ENCODE data around the gene ADCY2.

Gene ADCY2

DNA sequence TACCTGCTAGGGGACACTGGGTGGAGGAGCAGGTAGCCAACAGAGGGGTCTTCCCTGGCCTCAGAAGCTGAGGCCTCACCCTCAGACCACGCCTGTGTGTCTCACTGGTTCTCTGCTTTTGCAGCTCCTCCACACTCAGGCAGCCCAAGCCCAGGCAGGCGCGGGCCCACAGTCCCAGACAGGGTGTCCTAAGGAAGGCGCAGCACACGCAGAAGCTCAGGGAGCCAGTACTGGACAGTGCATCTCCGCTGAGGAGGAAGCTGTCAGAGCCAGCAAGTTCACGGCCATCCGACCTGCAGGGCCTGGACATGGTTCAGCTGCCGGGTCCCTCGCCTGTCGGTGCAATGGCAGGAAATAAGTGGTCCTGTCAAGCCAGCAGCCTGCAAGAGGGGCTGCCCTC, 429.7 kb downstream of the ADCY2 start:
- H3K4ac ChIP-seq (ENCODE audit: low read depth, low read length), result no peak overlapping the region
- H3K27ac ChIP-seq (ENCODE audit: low read depth, low read length), result no peak overlapping the region
- no peak overlapping the region for H3K4me2 ChIP-seq (ENCODE audit: low read length)
- no peaks in the 10 kb centered on the region for H3K4me1 ChIP-seq (ENCODE audit: control insufficient read depth, low read depth, low read length)
- DNase-seq, result no peak
- H3K79me2 ChIP-seq (ENCODE audit: control insufficient read depth, insufficient read depth, low read length), result no peaks in the 10 kb centered on the region
- H3K36me3 ChIP-seq (ENCODE audit: control insufficient read depth, insufficient read depth, low read length), result peaks cover 7% of the 10 kb centered on the region
- H2BK15ac ChIP-seq (replicated peaks; ENCODE audit: low read depth), result no peak overlapping the region
- H3K18ac ChIP-seq (ENCODE audit: low read length), result no peak overlapping the region
- H2AK5ac ChIP-seq (ENCODE audit: low read length), result no peak overlapping the region
- H4K8ac ChIP-seq (ENCODE audit: low read depth, low read length), result no peak overlapping the region
- H3K9ac ChIP-seq (ENCODE audit: low read length), result no peak overlapping the region
- no peak overlapping the region for H4K5ac ChIP-seq (ENCODE audit: low read length)
- no peaks in the 10 kb centered on the region for H3K27me3 ChIP-seq (ENCODE audit: insufficient read depth, low read length, poor library complexity)
- no CpG with 5 or more reads among the region's 11 CpGs for WGBS (ENCODE audit: extremely low coverage, insufficient coverage, low lambda C conversion rate)
- no peaks in the 10 kb centered on the region for H3K79me1 ChIP-seq (ENCODE audit: low read length)
- H2BK5ac ChIP-seq (ENCODE audit: low read length), result no peak overlapping the region
- H3K23ac ChIP-seq (ENCODE audit: low read length), result no peak overlapping the region
- no peak overlapping the region for H2BK120ac ChIP-seq (ENCODE audit: low read depth, low read length)
- H3K4me3 ChIP-seq (ENCODE audit: low read length), result no peak overlapping the region
- no peak overlapping the region for H3K56ac ChIP-seq (ENCODE audit: low read length)

DNA sequence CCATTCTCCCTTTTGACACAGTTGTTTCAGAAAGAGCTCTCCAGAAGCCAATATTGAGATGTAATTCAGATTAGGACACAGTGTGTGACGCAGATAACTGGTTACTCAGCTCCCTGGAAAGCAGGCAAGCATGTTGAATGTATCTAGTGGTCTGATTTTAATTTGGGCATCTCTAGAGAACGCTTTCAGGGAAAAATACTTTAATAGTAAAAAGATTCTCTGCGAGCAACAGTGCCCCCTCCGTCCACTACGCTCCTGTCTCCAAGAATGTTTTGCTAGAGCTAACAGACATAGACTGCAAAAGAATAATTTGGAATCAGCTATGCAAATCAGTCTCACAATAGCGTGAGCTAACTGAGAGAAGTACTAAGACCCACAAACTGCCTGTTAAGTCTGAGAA, 431.7 kb downstream of the ADCY2 start:
- H3K79me1 ChIP-seq (ENCODE audit: low read length), result no peaks in the 10 kb centered on the region
- no peak overlapping the region for H2BK5ac ChIP-seq (ENCODE audit: low read length)
- H2BK120ac ChIP-seq (ENCODE audit: low read depth, low read length), result no peak overlapping the region
- H3K23ac ChIP-seq (ENCODE audit: low read length), result no peak overlapping the region
- no peak overlapping the region for H4K5ac ChIP-seq (ENCODE audit: low read length)
- H3K18ac ChIP-seq (ENCODE audit: low read length), result no peak overlapping the region
- WGBS (ENCODE audit: extremely low coverage, insufficient coverage, low lambda C conversion rate), result no CpG with 5 or more reads among the region's 6 CpGs
- H3K4me3 ChIP-seq (ENCODE audit: low read length), result no peak overlapping the region
- no peaks in the 10 kb centered on the region for H3K27me3 ChIP-seq (ENCODE audit: insufficient read depth, low read length, poor library complexity)
- H3K4me2 ChIP-seq (ENCODE audit: low read length), result no peak overlapping the region
- no peak overlapping the region for H4K8ac ChIP-seq (ENCODE audit: low read depth, low read length)
- no peak overlapping the region for H2AK5ac ChIP-seq (ENCODE audit: low read length)
- no peak overlapping the region for H3K56ac ChIP-seq (ENCODE audit: low read length)
- no peaks in the 10 kb centered on the region for H3K79me2 ChIP-seq (ENCODE audit: control insufficient read depth, insufficient read depth, low read length)
- DNase-seq, result no peak
- H2BK15ac ChIP-seq (replicated peaks; ENCODE audit: low read depth), result no peak overlapping the region
- H3K27ac ChIP-seq (ENCODE audit: low read depth, low read length), result no peak overlapping the region
- no peak overlapping the region for H3K9ac ChIP-seq (ENCODE audit: low read length)
- H3K36me3 ChIP-seq (ENCODE audit: control insufficient read depth, insufficient read depth, low read length), result peaks cover 4% of the 10 kb centered on the region
- no peaks in the 10 kb centered on the region for H3K4me1 ChIP-seq (ENCODE audit: control insufficient read depth, low read depth, low read length)
- no peak overlapping the region for H3K4ac ChIP-seq (ENCODE audit: low read depth, low read length)

DNA sequence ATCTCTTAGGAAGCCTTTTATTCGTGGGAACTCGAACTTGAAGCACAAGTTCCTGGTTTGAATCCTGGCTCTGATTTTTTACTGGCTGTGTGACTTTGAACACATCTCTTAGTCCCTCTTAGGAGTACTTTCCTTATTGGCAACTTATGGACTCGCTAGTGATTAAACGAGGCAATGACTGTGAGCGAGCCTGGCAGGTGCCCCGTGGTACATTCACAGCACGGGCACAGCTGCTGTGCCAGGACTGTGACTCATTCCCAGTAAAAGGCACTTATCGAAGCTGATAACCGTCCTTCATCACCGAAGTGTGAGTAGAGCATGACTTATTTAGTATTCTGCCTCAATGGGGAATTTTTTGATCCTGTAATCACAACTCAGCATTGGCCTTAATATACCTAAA, 432.3 kb downstream of the ADCY2 start:
- H3K23ac ChIP-seq (ENCODE audit: low read length), result no peak overlapping the region
- H3K27ac ChIP-seq (ENCODE audit: low read depth, low read length), result no peak overlapping the region
- H3K36me3 ChIP-seq (ENCODE audit: control insufficient read depth, insufficient read depth, low read length), result peaks cover 4% of the 10 kb centered on the region
- H2BK120ac ChIP-seq (ENCODE audit: low read depth, low read length), result no peak overlapping the region
- H2BK5ac ChIP-seq (ENCODE audit: low read length), result no peak overlapping the region
- H2AK5ac ChIP-seq (ENCODE audit: low read length), result no peak overlapping the region
- no peak overlapping the region for H3K4me3 ChIP-seq (ENCODE audit: low read length)
- no peak for DNase-seq
- no peak overlapping the region for H2BK15ac ChIP-seq (replicated peaks; ENCODE audit: low read depth)
- H3K56ac ChIP-seq (ENCODE audit: low read length), result no peak overlapping the region
- no peak overlapping the region for H3K9ac ChIP-seq (ENCODE audit: low read length)
- H3K4me1 ChIP-seq (ENCODE audit: control insufficient read depth, low read depth, low read length), result no peaks in the 10 kb centered on the region
- H4K8ac ChIP-seq (ENCODE audit: low read depth, low read length), result no peak overlapping the region
- H3K18ac ChIP-seq (ENCODE audit: low read length), result no peak overlapping the region
- no peaks in the 10 kb centered on the region for H3K27me3 ChIP-seq (ENCODE audit: insufficient read depth, low read length, poor library complexity)
- H3K79me2 ChIP-seq (ENCODE audit: control insufficient read depth, insufficient read depth, low read length), result no peaks in the 10 kb centered on the region
- no peak overlapping the region for H4K5ac ChIP-seq (ENCODE audit: low read length)
- H3K4ac ChIP-seq (ENCODE audit: low read depth, low read length), result no peak overlapping the region
- no CpG with 5 or more reads among the region's 10 CpGs for WGBS (ENCODE audit: extremely low coverage, insufficient coverage, low lambda C conversion rate)
- no peaks in the 10 kb centered on the region for H3K79me1 ChIP-seq (ENCODE audit: low read length)
- H3K4me2 ChIP-seq (ENCODE audit: low read length), result no peak overlapping the region

DNA sequence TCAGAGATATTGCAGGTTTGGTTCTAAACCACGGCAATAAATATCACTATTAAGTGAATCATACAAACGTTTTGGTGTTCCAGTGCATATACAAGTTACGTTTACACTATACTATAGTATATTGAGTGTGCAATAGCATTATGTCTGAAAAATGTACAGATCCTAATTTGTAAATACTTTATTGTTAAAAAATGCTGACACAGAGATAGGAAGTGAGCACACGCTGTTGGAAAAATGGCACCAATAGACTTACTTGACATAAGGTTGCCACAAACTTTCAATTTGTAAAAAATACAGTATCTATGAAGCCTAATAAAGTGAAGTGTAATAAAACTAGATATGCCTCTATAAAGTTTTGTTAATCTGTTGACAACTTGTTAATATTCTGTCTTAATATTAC, 439.0 kb downstream of the ADCY2 start:
- H3K23ac ChIP-seq (ENCODE audit: low read length), result no peak overlapping the region
- no peak overlapping the region for H2BK120ac ChIP-seq (ENCODE audit: low read depth, low read length)
- H3K79me2 ChIP-seq (ENCODE audit: control insufficient read depth, insufficient read depth, low read length), result no peaks in the 10 kb centered on the region
- no peak overlapping the region for H3K4me2 ChIP-seq (ENCODE audit: low read length)
- no peaks in the 10 kb centered on the region for H3K79me1 ChIP-seq (ENCODE audit: low read length)
- WGBS (ENCODE audit: extremely low coverage, insufficient coverage, low lambda C conversion rate), result no CpG with 5 or more reads among the region's 4 CpGs
- no peak overlapping the region for H2BK15ac ChIP-seq (replicated peaks; ENCODE audit: low read depth)
- H3K9ac ChIP-seq (ENCODE audit: low read length), result no peak overlapping the region
- no peak overlapping the region for H3K18ac ChIP-seq (ENCODE audit: low read length)
- no peaks in the 10 kb centered on the region for H3K27me3 ChIP-seq (ENCODE audit: insufficient read depth, low read length, poor library complexity)
- H3K4me3 ChIP-seq (ENCODE audit: low read length), result no peak overlapping the region
- no peak overlapping the region for H3K27ac ChIP-seq (ENCODE audit: low read depth, low read length)
- DNase-seq, result no peak
- H3K56ac ChIP-seq (ENCODE audit: low read length), result no peak overlapping the region
- H2BK5ac ChIP-seq (ENCODE audit: low read length), result no peak overlapping the region
- H3K4me1 ChIP-seq (ENCODE audit: control insufficient read depth, low read depth, low read length), result no peaks in the 10 kb centered on the region
- no peak overlapping the region for H4K8ac ChIP-seq (ENCODE audit: low read depth, low read length)
- H4K5ac ChIP-seq (ENCODE audit: low read length), result no peak overlapping the region
- no peak overlapping the region for H2AK5ac ChIP-seq (ENCODE audit: low read length)
- no peaks in the 10 kb centered on the region for H3K36me3 ChIP-seq (ENCODE audit: control insufficient read depth, insufficient read depth, low read length)
- no peak overlapping the region for H3K4ac ChIP-seq (ENCODE audit: low read depth, low read length)

DNA sequence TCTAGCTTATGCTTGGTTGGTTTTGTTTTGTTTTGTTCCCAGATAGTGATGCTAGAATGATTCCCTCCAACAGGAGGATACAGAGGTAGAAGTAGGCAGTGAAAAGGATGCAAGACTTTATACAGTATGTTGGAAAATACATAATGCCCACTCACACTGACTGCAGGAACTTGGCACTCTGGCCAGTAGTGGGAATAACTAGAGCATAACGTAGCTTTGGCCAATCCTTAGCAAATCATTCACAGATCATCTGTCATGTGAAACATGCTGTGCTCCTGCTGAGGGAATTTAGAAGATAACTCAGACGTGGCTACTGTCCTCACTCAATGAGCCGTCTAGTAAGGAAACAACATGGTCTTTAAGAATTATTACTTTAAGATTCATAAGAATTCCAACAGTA, 441.5 kb downstream of the ADCY2 start:
- H3K23ac ChIP-seq (ENCODE audit: low read length), result no peak overlapping the region
- H3K79me2 ChIP-seq (ENCODE audit: control insufficient read depth, insufficient read depth, low read length), result no peaks in the 10 kb centered on the region
- H3K4me2 ChIP-seq (ENCODE audit: low read length), result no peak overlapping the region
- WGBS (ENCODE audit: extremely low coverage, insufficient coverage, low lambda C conversion rate), result no CpG with 5 or more reads among the region's 3 CpGs
- no peak overlapping the region for H3K4ac ChIP-seq (ENCODE audit: low read depth, low read length)
- H3K18ac ChIP-seq (ENCODE audit: low read length), result no peak overlapping the region
- H4K5ac ChIP-seq (ENCODE audit: low read length), result no peak overlapping the region
- H3K27ac ChIP-seq (ENCODE audit: low read depth, low read length), result no peak overlapping the region
- H2BK5ac ChIP-seq (ENCODE audit: low read length), result no peak overlapping the region
- H2AK5ac ChIP-seq (ENCODE audit: low read length), result no peak overlapping the region
- H3K9ac ChIP-seq (ENCODE audit: low read length), result no peak overlapping the region
- no peak for DNase-seq
- no peaks in the 10 kb centered on the region for H3K79me1 ChIP-seq (ENCODE audit: low read length)
- H4K8ac ChIP-seq (ENCODE audit: low read depth, low read length), result no peak overlapping the region
- H2BK15ac ChIP-seq (replicated peaks; ENCODE audit: low read depth), result no peak overlapping the region
- no peak overlapping the region for H3K56ac ChIP-seq (ENCODE audit: low read length)
- H2BK120ac ChIP-seq (ENCODE audit: low read depth, low read length), result no peak overlapping the region
- no peaks in the 10 kb centered on the region for H3K36me3 ChIP-seq (ENCODE audit: control insufficient read depth, insufficient read depth, low read length)
- H3K4me3 ChIP-seq (ENCODE audit: low read length), result no peak overlapping the region
- H3K27me3 ChIP-seq (ENCODE audit: insufficient read depth, low read length, poor library complexity), result no peaks in the 10 kb centered on the region
- H3K4me1 ChIP-seq (ENCODE audit: control insufficient read depth, low read depth, low read length), result no peaks in the 10 kb centered on the region

DNA sequence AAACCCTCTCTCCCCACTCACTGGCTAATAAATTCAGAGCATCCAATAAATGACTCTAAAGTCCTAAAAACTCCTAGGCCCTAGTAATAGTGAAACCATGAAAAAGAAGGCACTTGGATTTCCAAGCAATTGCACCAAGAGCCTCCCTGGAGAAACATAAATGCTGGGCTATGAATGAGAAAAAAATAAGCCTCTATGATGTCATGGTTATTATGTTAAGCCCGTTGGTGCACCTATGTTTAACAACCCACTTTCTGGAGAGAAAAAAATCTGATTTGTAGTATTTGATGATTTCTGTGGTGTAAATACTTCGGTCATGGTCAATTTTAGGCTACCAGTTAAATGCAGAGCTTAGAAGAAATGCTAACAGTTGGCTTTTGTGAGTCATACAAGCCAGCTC, 446.6 kb downstream of the ADCY2 start:
- Histone ChIP-seq H4K5ac (ENCODE audit: low read length) (no peak overlapping the region), H3K36me3 (ENCODE audit: control insufficient read depth, insufficient read depth, low read length) (no peaks in the 10 kb centered on the region), H3K4me1 (ENCODE audit: control insufficient read depth, low read depth, low read length) (no peaks in the 10 kb centered on the region), H3K18ac (ENCODE audit: low read length) (no peak overlapping the region), H3K4ac (ENCODE audit: low read depth, low read length) (no peak overlapping the region), H3K4me3 (ENCODE audit: low read length) (no peak overlapping the region), H3K27me3 (ENCODE audit: insufficient read depth, low read length, poor library complexity) (no peaks in the 10 kb centered on the region), H2BK120ac (ENCODE audit: low read depth, low read length) (no peak overlapping the region), H3K9ac (ENCODE audit: low read length) (no peak overlapping the region), H2AK5ac (ENCODE audit: low read length) (no peak overlapping the region), H2BK5ac (ENCODE audit: low read length) (no peak overlapping the region), H3K56ac (ENCODE audit: low read length) (no peak overlapping the region), H3K79me1 (ENCODE audit: low read length) (no peaks in the 10 kb centered on the region), H3K79me2 (ENCODE audit: control insufficient read depth, insufficient read depth, low read length) (no peaks in the 10 kb centered on the region), H4K8ac (ENCODE audit: low read depth, low read length) (no peak overlapping the region), H3K23ac (ENCODE audit: low read length) (no peak overlapping the region), H2BK15ac (replicated peaks; ENCODE audit: low read depth) (no peak overlapping the region), H3K4me2 (ENCODE audit: low read length) (no peak overlapping the region), H3K27ac (ENCODE audit: low read depth, low read length) (no peak overlapping the region)
- DNase-seq, result no peak
- WGBS (ENCODE audit: extremely low coverage, insufficient coverage, low lambda C conversion rate), result no CpG with 5 or more reads among the region's 2 CpGs

Data from mesendoderm (in vitro differentiated cells).